MM.1S (cell line): ENCODE results near the gene TSHZ2.
"Not testable (repeated sequence)": the region's sequence is repeated elsewhere in the genome, so short reads cannot be mapped to it uniquely, and the experiment has no call there.

Source experiments
- DNase-seq: peaks from one replicate; pipeline ENCODE4 v3.0.0-alpha.2; 2015
- H2AFZ ChIP-seq: fragments of 300-600 bp; sonication (generic); 2 replicates; pipeline ENCODE4 v1.6.0; 2016; ENCODE audit warnings: antibody characterized with exemption, low read length
- H3F3A ChIP-seq: fragments of 300-600 bp; sonication (generic); 2 replicates; pipeline ENCODE4 v1.6.1; 2016; ENCODE audit warnings: mild to moderate bottlenecking, antibody characterized with exemption, low read length, moderate library complexity, mixed read lengths; ENCODE audit not compliant: insufficient read depth
- H3K27ac ChIP-seq: fragments of 300-600 bp; sonication (generic); 2 replicates; pipeline ENCODE4 v1.5.1; 2016; ENCODE audit warnings: mild to moderate bottlenecking, low read length
- H3K27me3 ChIP-seq: fragments of 300-600 bp; sonication (generic); replicated peaks from 2 replicates; pipeline ENCODE4 v1.6.0; 2016; ENCODE audit warnings: low read length; ENCODE audit not compliant: insufficient read depth
- H3K36me3 ChIP-seq: fragments of 300-600 bp; sonication (generic); replicated peaks from 2 replicates; pipeline ENCODE4 v1.6.1; 2016; ENCODE audit warnings: mild to moderate bottlenecking, low read length, mixed read lengths; ENCODE audit not compliant: insufficient read depth
- H3K4me1 ChIP-seq: fragments of 300-600 bp; sonication (generic); 2 replicates; pipeline ENCODE4 v1.6.1; 2016; ENCODE audit warnings: low read length, mixed read lengths
- H3K4me2 ChIP-seq: fragments of 300-600 bp; sonication (generic); 2 replicates; pipeline ENCODE4 v1.6.0; 2016; ENCODE audit warnings: low read depth, low read length
- H3K4me3 ChIP-seq: fragments of 300-600 bp; sonication (generic); 2 replicates; pipeline ENCODE4 v1.5.1; 2016; ENCODE audit warnings: low read length, mixed read lengths
- H3K79me2 ChIP-seq: fragments of 300-600 bp; sonication (generic); 2 replicates; pipeline ENCODE4 v1.6.1; 2016; ENCODE audit warnings: mixed run types, low read length, mixed read lengths
- H3K9ac ChIP-seq: fragments of 300-600 bp; sonication (generic); 2 replicates; pipeline ENCODE4 v1.6.1; 2016; ENCODE audit warnings: low read length, mixed read lengths
- H3K9me2 ChIP-seq: fragments of 300-600 bp; sonication (generic); replicated peaks from 2 replicates; pipeline ENCODE4 v1.6.1; 2016; ENCODE audit warnings: mild to moderate bottlenecking, low read length, mixed read lengths; ENCODE audit not compliant: insufficient read depth
- H3K9me3 ChIP-seq: fragments of 300-600 bp; sonication (generic); replicated peaks from 2 replicates; pipeline ENCODE4 v1.6.1; 2016; ENCODE audit warnings: mild to moderate bottlenecking, low read length, mixed read lengths; ENCODE audit not compliant: insufficient read depth
- H4K20me1 ChIP-seq: fragments of 300-600 bp; sonication (generic); 2 replicates; pipeline ENCODE4 v1.6.1; 2016; ENCODE audit warnings: mild to moderate bottlenecking, low read length, moderate library complexity, mixed read lengths; ENCODE audit not compliant: insufficient read depth
- EZH2 ChIP-seq: fragments of 300-600 bp; sonication (generic); optimal IDR thresholded peaks from 2 replicates; pipeline ENCODE3; 2017; ENCODE audit warnings: low read depth, mild to moderate bottlenecking, antibody characterized with exemption, low read length, mixed read lengths
- EZH2phosphoT487 ChIP-seq: fragments of 300-600 bp; sonication (generic); IDR thresholded peaks from 2 replicates; pipeline ENCODE4 v1.6.1; 2018; ENCODE audit warnings: antibody characterized with exemption, low read length
- TF ChIP-seq, protein P1 (sequence below): fragments of 300-600 bp; sonication (generic); IDR thresholded peaks from 2 replicates; pipeline ENCODE4 v1.5.1; 2016; ENCODE audit warnings: antibody characterized with exemption, low read length, mixed read lengths

Gene TSHZ2

GRCh38 chr20:53503517-53503919, 531.4 kb downstream of the TSHZ2 start:
- H3K27ac ChIP-seq, result no peak overlapping the region
- no peak for DNase-seq
- no peaks in the 10 kb centered on the region for H4K20me1 ChIP-seq
- TF ChIP-seq, protein P1, sequence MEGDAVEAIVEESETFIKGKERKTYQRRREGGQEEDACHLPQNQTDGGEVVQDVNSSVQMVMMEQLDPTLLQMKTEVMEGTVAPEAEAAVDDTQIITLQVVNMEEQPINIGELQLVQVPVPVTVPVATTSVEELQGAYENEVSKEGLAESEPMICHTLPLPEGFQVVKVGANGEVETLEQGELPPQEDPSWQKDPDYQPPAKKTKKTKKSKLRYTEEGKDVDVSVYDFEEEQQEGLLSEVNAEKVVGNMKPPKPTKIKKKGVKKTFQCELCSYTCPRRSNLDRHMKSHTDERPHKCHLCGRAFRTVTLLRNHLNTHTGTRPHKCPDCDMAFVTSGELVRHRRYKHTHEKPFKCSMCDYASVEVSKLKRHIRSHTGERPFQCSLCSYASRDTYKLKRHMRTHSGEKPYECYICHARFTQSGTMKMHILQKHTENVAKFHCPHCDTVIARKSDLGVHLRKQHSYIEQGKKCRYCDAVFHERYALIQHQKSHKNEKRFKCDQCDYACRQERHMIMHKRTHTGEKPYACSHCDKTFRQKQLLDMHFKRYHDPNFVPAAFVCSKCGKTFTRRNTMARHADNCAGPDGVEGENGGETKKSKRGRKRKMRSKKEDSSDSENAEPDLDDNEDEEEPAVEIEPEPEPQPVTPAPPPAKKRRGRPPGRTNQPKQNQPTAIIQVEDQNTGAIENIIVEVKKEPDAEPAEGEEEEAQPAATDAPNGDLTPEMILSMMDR, result no peak
- no peak for TF ChIP-seq EZH2phosphoT487
- no peaks in the 10 kb centered on the region for H3K79me2 ChIP-seq
- no peak overlapping the region for H3K9ac ChIP-seq
- H3K4me1 ChIP-seq, result no peaks in the 10 kb centered on the region
- H3K36me3 ChIP-seq, result no peaks in the 10 kb centered on the region
- no peaks in the 10 kb centered on the region for H3K27me3 ChIP-seq
- H3K4me3 ChIP-seq, result no peak overlapping the region
- no peaks in the 10 kb centered on the region for H3K9me3 ChIP-seq
- H3K4me2 ChIP-seq, result no peak overlapping the region
- H3F3A ChIP-seq, result no peaks in the 10 kb centered on the region
- H3K9me2 ChIP-seq, result no peaks in the 10 kb centered on the region
- no peak overlapping the region for H2AFZ ChIP-seq

DNA sequence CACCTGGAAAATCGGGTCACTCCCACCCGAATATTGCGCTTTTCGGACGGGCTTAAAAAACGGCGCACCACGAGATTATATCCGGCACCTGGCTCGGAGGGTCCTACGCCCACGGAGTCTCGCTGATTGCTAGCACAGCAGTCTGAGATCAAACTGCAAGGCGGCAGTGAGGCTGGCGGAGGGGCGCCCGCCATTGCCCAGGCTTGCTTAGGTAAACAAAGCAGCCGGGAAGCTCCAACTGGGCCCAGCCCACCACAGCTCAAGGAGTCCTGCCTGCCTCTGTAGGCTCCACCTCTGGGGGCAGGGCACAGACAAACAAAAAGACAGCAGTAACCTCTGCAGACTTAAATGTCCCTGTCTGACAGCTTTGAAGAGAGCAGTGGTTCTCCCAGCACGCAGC, 531.9 kb downstream of the TSHZ2 start:
- H4K20me1 ChIP-seq, result not testable (repeated sequence)

DNA sequence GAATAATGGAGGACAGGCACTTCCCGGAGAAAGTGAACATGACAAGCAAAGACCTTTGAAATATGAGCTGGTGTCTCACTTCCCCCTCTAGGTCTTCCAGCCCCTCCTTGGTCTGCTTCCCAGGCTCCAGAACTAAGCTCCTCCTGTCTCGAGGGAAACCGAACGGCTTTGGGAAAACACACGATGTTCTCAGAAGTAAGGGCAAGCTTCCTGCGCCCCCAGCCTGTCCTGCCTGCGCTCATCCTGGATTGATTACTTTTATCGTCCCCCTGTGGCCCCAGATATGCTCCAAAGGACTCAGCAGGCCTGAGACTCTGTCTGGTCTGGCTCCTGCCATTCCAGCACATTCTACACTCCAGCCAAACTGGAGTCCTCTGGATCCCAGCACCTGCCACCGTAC, 538.1 kb downstream of the TSHZ2 start:
- Histone ChIP-seq H3K79me2 (no peaks in the 10 kb centered on the region), H3K9me3 (no peaks in the 10 kb centered on the region), H3K9me2 (no peaks in the 10 kb centered on the region), H3K36me3 (no peaks in the 10 kb centered on the region), H3K27ac (no peak overlapping the region), H3K4me2 (no peak overlapping the region), H3K4me1 (no peaks in the 10 kb centered on the region), H2AFZ (no peak overlapping the region), H3F3A (no peaks in the 10 kb centered on the region), H3K27me3 (no peaks in the 10 kb centered on the region), H3K9ac (no peak overlapping the region), H3K4me3 (no peak overlapping the region), H4K20me1 (no peaks in the 10 kb centered on the region)
- TF ChIP-seq, protein P1, result no peak
- no peak for TF ChIP-seq EZH2phosphoT487
- TF ChIP-seq EZH2, result no peak
- no peak for DNase-seq

More for the DNA sequence above, 531.9 kb downstream of the TSHZ2 start:
- H3K27me3 ChIP-seq, H3F3A ChIP-seq, H3K36me3 ChIP-seq, H3K4me2 ChIP-seq, H3K9me3 ChIP-seq, H3K4me1 ChIP-seq, H3K4me3 ChIP-seq, H3K9ac ChIP-seq, H2AFZ ChIP-seq, H3K27ac ChIP-seq, H3K79me2 ChIP-seq, DNase-seq, H3K9me2 ChIP-seq: not testable (repeated sequence)

DNA sequence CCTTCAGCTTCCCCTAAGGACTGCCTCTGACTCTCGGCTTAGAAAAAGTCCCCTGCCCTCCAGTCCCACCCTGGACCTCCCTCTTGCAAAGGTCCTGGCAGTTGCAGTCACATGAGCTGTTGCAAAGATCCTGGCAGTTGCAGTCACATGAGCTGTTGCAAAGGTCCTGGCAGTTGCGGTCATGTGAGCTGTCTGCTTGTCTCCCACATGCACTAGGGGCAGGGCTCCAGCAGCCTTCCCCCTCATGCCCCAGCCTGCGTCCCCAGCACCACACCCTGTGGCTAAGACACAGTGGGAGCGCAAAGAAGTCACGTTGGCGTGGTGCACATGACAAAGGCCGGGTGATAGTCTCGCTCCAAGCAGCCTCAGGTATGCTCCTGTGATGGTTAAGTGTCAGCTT, 538.5 kb downstream of the TSHZ2 start:
- Histone ChIP-seq H3K4me3 (no peak overlapping the region), H2AFZ (no peak overlapping the region), H3K9ac (no peak overlapping the region), H3K36me3 (no peaks in the 10 kb centered on the region), H3K4me2 (no peak overlapping the region), H3K79me2 (no peaks in the 10 kb centered on the region), H4K20me1 (no peaks in the 10 kb centered on the region), H3K9me2 (no peaks in the 10 kb centered on the region), H3K27me3 (no peaks in the 10 kb centered on the region), H3K4me1 (no peaks in the 10 kb centered on the region), H3F3A (no peaks in the 10 kb centered on the region), H3K9me3 (no peaks in the 10 kb centered on the region), H3K27ac (no peak overlapping the region)
- TF ChIP-seq EZH2phosphoT487 (no peak), EZH2 (no peak)
- TF ChIP-seq, protein P1, result no peak
- DNase-seq, result no peak
